ENCODE data around the gene SARDH. TPM values are rescaled to one million over a fixed set of nuclear protein-coding genes. Genes with fewer than 3 reads are reported as not detected.
A peak's percentile ranks its signal among the peaks of the same experiment; 100 is the strongest.

The SARDH gene
- total RNA-seq, 2 experiments from 2014 or later, result 17.7 to 18.5 TPM

DNA sequence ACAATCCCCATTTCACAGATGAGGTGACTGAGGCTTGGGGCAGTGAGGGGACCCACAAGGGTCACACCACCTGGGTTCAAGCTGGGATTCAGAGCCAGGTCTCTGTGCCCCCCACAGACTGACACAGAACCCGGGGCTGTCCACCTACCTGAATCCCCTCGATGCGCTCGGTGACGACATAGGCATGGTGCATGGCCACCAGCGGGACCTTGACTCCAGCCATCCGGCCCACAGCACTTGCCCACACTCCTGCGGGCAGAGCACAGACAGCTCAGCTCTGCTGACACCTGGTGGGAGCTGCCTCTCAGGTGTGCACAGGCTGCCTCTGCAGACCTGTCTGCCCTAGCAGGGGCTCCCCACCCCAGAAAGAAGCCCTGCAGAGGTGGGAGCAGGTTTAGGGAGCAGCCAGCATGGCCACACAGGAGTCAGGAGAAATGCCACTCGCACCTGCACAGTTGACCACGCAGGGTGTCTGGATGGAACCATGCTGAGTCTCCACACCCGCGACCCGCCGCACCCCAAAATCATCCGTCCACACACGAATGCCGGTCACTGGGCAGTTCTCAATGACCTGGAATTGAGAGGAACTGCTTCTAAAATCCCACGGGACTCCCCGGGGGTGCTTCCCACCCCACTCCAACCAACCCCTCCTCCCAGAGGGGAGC, 8.4 kb downstream of the SARDH start:
- Mint-ChIP-seq H3K9me3 (no peaks in the 10 kb centered on the region), H3K27ac (no peak overlapping the region), H3K36me3 (ENCODE audit: low read depth) (no peaks in the 10 kb centered on the region), H3K4me3 (no peak overlapping the region), H3K4me1 (ENCODE audit: low read depth) (peaks cover 20% of the 10 kb centered on the region), H3K27me3 (no peaks in the 10 kb centered on the region)
- TF ChIP-seq, protein P1, sequence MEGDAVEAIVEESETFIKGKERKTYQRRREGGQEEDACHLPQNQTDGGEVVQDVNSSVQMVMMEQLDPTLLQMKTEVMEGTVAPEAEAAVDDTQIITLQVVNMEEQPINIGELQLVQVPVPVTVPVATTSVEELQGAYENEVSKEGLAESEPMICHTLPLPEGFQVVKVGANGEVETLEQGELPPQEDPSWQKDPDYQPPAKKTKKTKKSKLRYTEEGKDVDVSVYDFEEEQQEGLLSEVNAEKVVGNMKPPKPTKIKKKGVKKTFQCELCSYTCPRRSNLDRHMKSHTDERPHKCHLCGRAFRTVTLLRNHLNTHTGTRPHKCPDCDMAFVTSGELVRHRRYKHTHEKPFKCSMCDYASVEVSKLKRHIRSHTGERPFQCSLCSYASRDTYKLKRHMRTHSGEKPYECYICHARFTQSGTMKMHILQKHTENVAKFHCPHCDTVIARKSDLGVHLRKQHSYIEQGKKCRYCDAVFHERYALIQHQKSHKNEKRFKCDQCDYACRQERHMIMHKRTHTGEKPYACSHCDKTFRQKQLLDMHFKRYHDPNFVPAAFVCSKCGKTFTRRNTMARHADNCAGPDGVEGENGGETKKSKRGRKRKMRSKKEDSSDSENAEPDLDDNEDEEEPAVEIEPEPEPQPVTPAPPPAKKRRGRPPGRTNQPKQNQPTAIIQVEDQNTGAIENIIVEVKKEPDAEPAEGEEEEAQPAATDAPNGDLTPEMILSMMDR (IDR thresholded peaks at IDR 0.05), result no peak
- H3K27me3 ChIP-seq (ENCODE audit: control insufficient read depth in 1 of 2, insufficient read depth in 2 of 2, low read length in 2 of 2), result no peaks in the 10 kb centered on the region
- H3K9me3 ChIP-seq (ENCODE audit: control insufficient read depth in 1 of 2, insufficient read depth in 1 of 2, low read length in 2 of 2), result no peaks in the 10 kb centered on the region
- ChIA-PET POLR2A (no interaction called here), CTCF (no interaction called here)
- intact Hi-C loops (cut with DNase I, micrococcal nuclease), result loop anchor here (5.0 to 10.0 kb wide), 3 partner anchors 127 to 325 kb away; partner anchors contain the start of gene ADAMTSL2 (in 1 of the 2)
- no peak overlapping the region for H3K27ac ChIP-seq (ENCODE audit: low read depth in 1 of 2, low read length in 2 of 2)
- peaks cover 10% of the 10 kb centered on the region for H3K4me1 ChIP-seq (ENCODE audit: insufficient read depth, low read length)
- ATAC-seq (ENCODE audit: poor library complexity), result no peak
- H3K36me3 ChIP-seq (ENCODE audit: insufficient read depth, low read length), result no peaks in the 10 kb centered on the region
- peak in 1 of 14 experiments; percentile 19 for DNase-seq
- H3K4me3 ChIP-seq (ENCODE audit: low read length), result no peak overlapping the region

DNA sequence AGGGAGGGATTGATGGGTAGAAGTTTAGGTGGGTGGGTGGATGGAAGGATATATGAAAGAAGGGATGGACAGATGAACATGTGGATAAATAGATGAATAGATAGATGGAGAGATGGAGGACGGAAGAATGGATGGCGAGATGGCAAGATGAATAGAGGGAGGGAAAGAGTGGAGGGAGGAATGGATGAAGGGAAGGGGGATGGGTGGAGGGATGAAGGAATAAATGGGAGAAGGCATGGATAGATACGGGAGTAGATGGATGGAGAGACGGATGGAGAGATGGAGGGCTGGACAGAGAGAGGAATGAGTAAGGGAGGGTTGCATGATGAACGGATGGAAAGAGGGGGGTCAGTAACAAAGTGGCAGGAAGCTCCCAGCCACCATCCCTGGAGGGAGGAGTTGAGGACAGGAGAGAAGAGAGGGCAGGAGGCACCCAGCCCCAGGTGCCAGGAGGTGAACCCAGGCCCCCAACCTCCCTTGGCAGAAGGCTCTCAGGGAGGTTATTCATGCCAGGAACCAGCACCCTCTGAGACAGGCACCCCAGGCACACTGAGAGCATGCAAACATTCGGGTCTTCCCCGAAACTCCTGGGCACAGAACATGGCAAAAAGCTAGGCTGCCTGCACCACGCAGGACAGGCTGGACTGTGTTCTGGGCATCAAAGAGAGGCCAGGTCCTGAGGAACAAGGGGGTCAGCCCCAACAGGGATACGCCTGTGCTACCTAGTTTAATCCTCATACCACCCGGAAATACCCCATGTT, 9.1 kb downstream of the SARDH start:
- Histone ChIP-seq H3K4me3 (ENCODE audit: low read length) (no peak overlapping the region), H3K36me3 (ENCODE audit: insufficient read depth, low read length) (no peaks in the 10 kb centered on the region), H3K9me3 (ENCODE audit: control insufficient read depth in 1 of 2, insufficient read depth in 1 of 2, low read length in 2 of 2) (no peaks in the 10 kb centered on the region), H3K27me3 (ENCODE audit: control insufficient read depth in 1 of 2, insufficient read depth in 2 of 2, low read length in 2 of 2) (no peaks in the 10 kb centered on the region), H3K4me1 (ENCODE audit: insufficient read depth, low read length) (peaks cover 10% of the 10 kb centered on the region), H3K27ac (ENCODE audit: low read depth in 1 of 2, low read length in 2 of 2) (no peak overlapping the region)
- TF ChIP-seq, protein P1 (IDR thresholded peaks at IDR 0.05), result no peak
- ATAC-seq (ENCODE audit: poor library complexity) (no peak), DNase-seq (no peak)
- peaks cover 20% of the 10 kb centered on the region for H3K4me1 Mint-ChIP-seq (ENCODE audit: low read depth)
- H3K27me3 Mint-ChIP-seq, result no peaks in the 10 kb centered on the region
- intact Hi-C loops (cut with DNase I, micrococcal nuclease), result loop anchor here (5.0 to 10.0 kb wide), 3 partner anchors 127 to 324 kb away; partner anchors contain the start of gene ADAMTSL2 (in 1 of the 2)
- POLR2A ChIA-PET, result no interaction called here
- no peak overlapping the region for H3K27ac Mint-ChIP-seq
- H3K9me3 Mint-ChIP-seq, result no peaks in the 10 kb centered on the region
- H3K4me3 Mint-ChIP-seq, result no peak overlapping the region
- H3K36me3 Mint-ChIP-seq (ENCODE audit: low read depth), result no peaks in the 10 kb centered on the region
- CTCF ChIA-PET, result no interaction called here

DNA sequence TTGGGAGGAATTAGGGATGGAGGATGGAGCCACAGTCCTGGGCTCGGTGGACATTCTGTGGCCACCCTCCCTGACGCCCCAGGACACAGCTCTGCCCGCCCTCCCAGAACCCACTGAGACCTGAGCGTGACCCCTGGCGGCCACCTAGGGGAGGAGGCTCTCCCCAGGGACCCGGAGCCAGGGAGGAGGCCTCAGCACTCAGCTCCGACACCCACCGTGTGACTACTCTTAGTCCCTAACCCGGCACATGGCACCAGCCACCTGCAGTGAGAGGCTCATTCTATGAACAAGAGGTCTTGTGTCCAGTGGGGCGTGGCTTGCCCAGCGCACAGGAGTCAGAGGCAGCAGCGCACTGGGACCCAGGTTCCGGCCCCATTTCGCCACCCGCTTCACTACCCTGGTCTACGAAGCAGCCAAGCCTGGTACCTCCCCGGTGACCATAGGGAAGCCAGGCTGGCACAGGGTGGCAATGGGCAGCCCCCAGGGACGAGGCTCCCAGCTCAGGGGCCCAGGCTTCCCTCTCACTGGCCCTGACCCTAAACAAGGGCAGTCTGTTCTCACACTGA, 10.2 kb downstream of the SARDH start:
- ATAC-seq (ENCODE audit: poor library complexity) (no peak), DNase-seq (peak in 2 of 14 experiments; percentile 5 to 17)
- Histone ChIP-seq H3K4me1 (ENCODE audit: insufficient read depth, low read length) (peaks cover 10% of the 10 kb centered on the region), H3K27me3 (ENCODE audit: control insufficient read depth in 1 of 2, insufficient read depth in 2 of 2, low read length in 2 of 2) (no peaks in the 10 kb centered on the region), H3K27ac (ENCODE audit: low read depth in 1 of 2, low read length in 2 of 2) (no peak overlapping the region), H3K9me3 (ENCODE audit: control insufficient read depth in 1 of 2, insufficient read depth in 1 of 2, low read length in 2 of 2) (no peaks in the 10 kb centered on the region), H3K36me3 (ENCODE audit: insufficient read depth, low read length) (no peaks in the 10 kb centered on the region), H3K4me3 (ENCODE audit: low read length) (no peak overlapping the region)
- Mint-ChIP-seq H3K27ac (peak overlapping the region; percentile 36), H3K9me3 (no peaks in the 10 kb centered on the region), H3K36me3 (ENCODE audit: low read depth) (no peaks in the 10 kb centered on the region), H3K4me1 (ENCODE audit: low read depth) (peaks cover 20% of the 10 kb centered on the region), H3K4me3 (no peak overlapping the region), H3K27me3 (no peaks in the 10 kb centered on the region)
- POLR2A ChIA-PET, result interaction anchor here (0.8 to 1.9 kb wide), 8 partner anchors 10 to 72 kb away, joined by 3 to 13 read pairs (median 6); partner anchors contain the start of gene SARDH
- intact Hi-C loops (cut with DNase I, micrococcal nuclease), result loop anchor here (2.0 to 10.0 kb wide), 4 partner anchors 71 to 323 kb away; partner anchors contain the start of gene ADAMTSL2 (in 1 of the 2)
- TF ChIP-seq, protein P1 (IDR thresholded peaks at IDR 0.05), result no peak
- CTCF ChIA-PET, result no interaction called here

Data from CD4-positive, alpha-beta T cell (primary cell).